Keratinocyte (primary cell): Measurements from ENCODE around the gene FGGY. TPM values are rescaled to one million over a fixed set of nuclear protein-coding genes. Genes with fewer than 3 reads are reported as not detected.

Experiments
- DNase-seq: peaks from one replicate; pipeline ENCODE4 v3.0.0-alpha.2; 2011; ENCODE audit warnings: low read depth, missing footprints, low spot score
- FAIRE-seq: peaks from 2 replicates; lab custom pipeline; 2011; peaks lifted over from hg19 to GRCh38; lab: Jason Lieb, UNC
- H2AFZ ChIP-seq: 2 replicates; pipeline ENCODE4 v1.6.0; 2012; ENCODE audit warnings: low read length, control low read depth, inconsistent platforms; ENCODE audit not compliant: control insufficient read depth
- H3K27ac ChIP-seq: 2 replicates; pipeline ENCODE4 v1.5.1; 2011; ENCODE audit warnings: low read length; ENCODE audit not compliant: control insufficient read depth, insufficient read depth
- H3K27me3 ChIP-seq: 3 replicates; pipeline ENCODE4 v1.6.0; 2011; ENCODE audit warnings: low read length; ENCODE audit not compliant: control insufficient read depth, insufficient read depth; ENCODE audit errors: extremely low read depth
- H3K36me3 ChIP-seq, 2 experiments: 2 replicates in 1 of 2; 3 replicates in 1 of 2; pipeline ENCODE4 v1.5.1; 2011; ENCODE audit warnings: low read length in 2 of 2, mild to moderate bottlenecking in 1 of 2; ENCODE audit not compliant: control insufficient read depth in 2 of 2, insufficient read depth in 2 of 2; ENCODE audit errors: extremely low read depth in 1 of 2
- H3K4me1 ChIP-seq: 3 replicates; pipeline ENCODE4 v1.5.1; 2011; ENCODE audit warnings: low read length; ENCODE audit not compliant: control insufficient read depth, insufficient read depth; ENCODE audit errors: extremely low read depth
- H3K4me2 ChIP-seq: 3 replicates; pipeline ENCODE4 v1.6.0; 2011; ENCODE audit warnings: low read depth, low read length; ENCODE audit not compliant: control insufficient read depth, insufficient read depth; ENCODE audit errors: extremely low read depth
- H3K4me3 ChIP-seq, 3 experiments: fragments of 200-600 bp in 1 of 3; sonication (generic) in 1 of 3; 2 replicates in 2 of 3; 3 replicates in 1 of 3; pipeline ENCODE4 v1.5.1; 2011 to 2016; ENCODE audit warnings: low read length in 3 of 3, mild to moderate bottlenecking in 3 of 3, control low read depth in 2 of 3, inconsistent platforms in 1 of 3, low read depth in 1 of 3, mixed read lengths in 1 of 3, mixed run types in 1 of 3, moderate library complexity in 1 of 3; ENCODE audit not compliant: control insufficient read depth in 2 of 3, insufficient read depth in 2 of 3; ENCODE audit errors: extremely low read depth in 1 of 3
- H3K79me2 ChIP-seq: 2 replicates; pipeline ENCODE4 v1.6.0; 2012; ENCODE audit warnings: low read length; ENCODE audit not compliant: control insufficient read depth, insufficient read depth
- H3K9ac ChIP-seq: 3 replicates; pipeline ENCODE4 v1.6.0; 2011; ENCODE audit warnings: low read length; ENCODE audit not compliant: control insufficient read depth, insufficient read depth; ENCODE audit errors: extremely low read depth
- H3K9me1 ChIP-seq: 3 replicates; pipeline ENCODE4 v1.6.0; 2011; ENCODE audit warnings: low read length; ENCODE audit not compliant: control insufficient read depth, insufficient read depth; ENCODE audit errors: extremely low read depth
- H3K9me3 ChIP-seq: 2 replicates; pipeline ENCODE4 v1.5.1; 2012; ENCODE audit warnings: low read depth, low read length; ENCODE audit not compliant: control insufficient read depth
- H4K20me1 ChIP-seq: 3 replicates; pipeline ENCODE4 v1.6.0; 2011; ENCODE audit warnings: low read length; ENCODE audit not compliant: control insufficient read depth, insufficient read depth; ENCODE audit errors: extremely low read depth
- EZH2 ChIP-seq: IDR thresholded peaks from one replicate; pipeline ENCODE4 v1.6.1; 2012; ENCODE audit warnings: inconsistent platforms, mild to moderate bottlenecking, low read length, moderate library complexity
- dilution Hi-C: fragments of 300-500 bp; cut with MboI; formaldehyde crosslinking; loops from one replicate; pipeline ENCODE4 v1.7.0; 2020; ENCODE audit warnings: low sequenced_read_pairs; ENCODE audit not compliant: extremely low pct_ligation_motif_present
- polyA plus RNA-seq, 5 experiments: library from polyadenylated mRNA; depleted of rRNA in 3 of 5; stranded (reverse) in 3 of 5; stranded (forward) in 1 of 5; unstranded in 1 of 5; fragments of >200 nt; gene quantifications; 1 replicate in 1 of 5; 2 replicates in 3 of 5; 3 replicates in 1 of 5; pipeline versions ENCODE4 v1.2.1 to v1.2.3, GENCODE V29; 2011 to 2012; ENCODE audit warnings: missing spikeins in 2 of 5, low read depth in 1 of 5, low replicate concordance in 1 of 5
- TF ChIP-seq, protein P1 (sequence below), 3 experiments: IDR thresholded peaks in 1 of 3; conservative IDR thresholded peaks in 1 of 3; optimal IDR thresholded peaks in 1 of 3; 2 replicates in 2 of 3; 3 replicates in 1 of 3; pipeline versions ENCODE3 to v1.5.1; 2011; ENCODE audit warnings: low read length in 3 of 3, mild to moderate bottlenecking in 3 of 3, moderate library complexity in 2 of 3, control low read depth in 1 of 3, inconsistent platforms in 1 of 3; ENCODE audit not compliant: insufficient read depth in 2 of 3; ENCODE audit errors: extremely low read depth in 1 of 3

FGGY gene
- polyA plus RNA-seq, 1 donor (not counting 4 experiments of a cell fraction or from before 2014, with no cell fraction given) = 16.6 TPM

DNA sequence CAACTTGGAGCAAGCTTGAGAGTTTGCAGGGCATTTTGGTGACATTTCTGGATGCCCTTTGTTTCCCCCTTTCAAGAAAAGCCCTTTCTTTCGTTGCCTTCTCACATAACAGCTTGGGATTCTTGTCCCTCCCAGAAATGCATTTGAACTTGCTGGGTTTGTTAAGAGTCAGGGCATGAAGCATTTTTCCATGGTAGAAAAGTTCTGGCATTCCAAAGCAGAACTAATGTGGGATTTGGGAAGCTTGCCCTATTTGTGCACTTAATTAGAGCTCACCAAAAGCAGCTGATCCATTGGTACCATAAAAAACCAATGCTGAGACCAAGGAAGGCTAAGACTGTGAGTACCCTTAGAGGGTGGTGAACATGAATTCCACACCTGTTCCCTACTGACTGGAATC, 418.1 kb downstream of the FGGY start:
- no peaks in the 10 kb centered on the region for H4K20me1 ChIP-seq
- H3K4me3 ChIP-seq = no peak overlapping the region
- H3K9me1 ChIP-seq = no peaks in the 10 kb centered on the region
- H3K9me3 ChIP-seq = no peaks in the 10 kb centered on the region
- dilution Hi-C loops = no loop called here
- H3K27me3 ChIP-seq = no peaks in the 10 kb centered on the region
- FAIRE-seq (no peak), DNase-seq (no peak)
- no peak overlapping the region for H3K9ac ChIP-seq
- H3K36me3 ChIP-seq = peaks cover 0 to 1% of the 10 kb centered on the region in 2 experiments
- no peak overlapping the region for H3K4me2 ChIP-seq
- no peak overlapping the region for H2AFZ ChIP-seq
- no peak for TF ChIP-seq EZH2
- TF ChIP-seq, protein P1, sequence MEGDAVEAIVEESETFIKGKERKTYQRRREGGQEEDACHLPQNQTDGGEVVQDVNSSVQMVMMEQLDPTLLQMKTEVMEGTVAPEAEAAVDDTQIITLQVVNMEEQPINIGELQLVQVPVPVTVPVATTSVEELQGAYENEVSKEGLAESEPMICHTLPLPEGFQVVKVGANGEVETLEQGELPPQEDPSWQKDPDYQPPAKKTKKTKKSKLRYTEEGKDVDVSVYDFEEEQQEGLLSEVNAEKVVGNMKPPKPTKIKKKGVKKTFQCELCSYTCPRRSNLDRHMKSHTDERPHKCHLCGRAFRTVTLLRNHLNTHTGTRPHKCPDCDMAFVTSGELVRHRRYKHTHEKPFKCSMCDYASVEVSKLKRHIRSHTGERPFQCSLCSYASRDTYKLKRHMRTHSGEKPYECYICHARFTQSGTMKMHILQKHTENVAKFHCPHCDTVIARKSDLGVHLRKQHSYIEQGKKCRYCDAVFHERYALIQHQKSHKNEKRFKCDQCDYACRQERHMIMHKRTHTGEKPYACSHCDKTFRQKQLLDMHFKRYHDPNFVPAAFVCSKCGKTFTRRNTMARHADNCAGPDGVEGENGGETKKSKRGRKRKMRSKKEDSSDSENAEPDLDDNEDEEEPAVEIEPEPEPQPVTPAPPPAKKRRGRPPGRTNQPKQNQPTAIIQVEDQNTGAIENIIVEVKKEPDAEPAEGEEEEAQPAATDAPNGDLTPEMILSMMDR (optimal IDR thresholded peaks at IDR 0.05 in 1 of 3, IDR thresholded peaks at IDR 0.05 in 1 of 3, conservative IDR thresholded peaks at IDR 0.05 in 1 of 3; ENCODE audit: extremely low read depth in 1 of 3, insufficient read depth in 2 of 3, low read length in 3 of 3) = no peak
- no peak overlapping the region for H3K27ac ChIP-seq
- H3K4me1 ChIP-seq = no peaks in the 10 kb centered on the region
- H3K79me2 ChIP-seq = no peaks in the 10 kb centered on the region

DNA sequence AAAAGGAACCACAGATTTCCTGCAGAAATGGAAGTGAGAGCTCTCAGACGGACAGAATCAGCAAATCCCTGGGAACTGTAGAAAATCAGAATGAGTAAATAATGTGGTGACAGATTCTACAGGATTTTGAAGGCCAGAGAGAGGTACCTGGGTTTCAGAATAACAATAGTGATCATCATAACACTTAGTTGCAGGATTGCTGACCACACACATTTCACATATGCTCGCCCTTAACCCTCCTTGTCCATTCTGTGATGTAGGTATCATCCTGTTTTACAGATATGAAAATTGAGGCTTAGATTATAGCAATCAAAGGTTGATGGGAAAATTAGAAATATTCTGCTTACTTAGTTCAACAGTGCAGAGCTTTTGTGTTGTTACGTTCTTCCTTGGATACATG, 419.9 kb downstream of the FGGY start:
- no peaks in the 10 kb centered on the region for H3K79me2 ChIP-seq
- no peak for TF ChIP-seq EZH2
- TF ChIP-seq, protein P1 (optimal IDR thresholded peaks at IDR 0.05 in 1 of 3, IDR thresholded peaks at IDR 0.05 in 1 of 3, conservative IDR thresholded peaks at IDR 0.05 in 1 of 3; ENCODE audit: extremely low read depth in 1 of 3, insufficient read depth in 2 of 3, low read length in 3 of 3) = no peak
- no peaks in the 10 kb centered on the region for H4K20me1 ChIP-seq
- H3K4me2 ChIP-seq = no peak overlapping the region
- dilution Hi-C loops = no loop called here
- H3K27ac ChIP-seq = no peak overlapping the region
- no peaks in the 10 kb centered on the region for H3K27me3 ChIP-seq
- no peak for DNase-seq
- H3K36me3 ChIP-seq = peaks cover 0 to 1% of the 10 kb centered on the region in 2 experiments
- H3K9me3 ChIP-seq = no peaks in the 10 kb centered on the region
- no peaks in the 10 kb centered on the region for H3K4me1 ChIP-seq
- no peak overlapping the region for H3K9ac ChIP-seq
- H2AFZ ChIP-seq = no peak overlapping the region
- FAIRE-seq = no peak
- no peak overlapping the region for H3K4me3 ChIP-seq
- no peaks in the 10 kb centered on the region for H3K9me1 ChIP-seq
